ENCODE results near the gene GRM7. TPM values are rescaled to one million over a fixed set of nuclear protein-coding genes. Genes with fewer than 3 reads are reported as not detected.

The GRM7 gene
- total RNA-seq, 6 donors from 2014 or later, result 0.46 to 8.6 TPM; not detected in 4

DNA sequence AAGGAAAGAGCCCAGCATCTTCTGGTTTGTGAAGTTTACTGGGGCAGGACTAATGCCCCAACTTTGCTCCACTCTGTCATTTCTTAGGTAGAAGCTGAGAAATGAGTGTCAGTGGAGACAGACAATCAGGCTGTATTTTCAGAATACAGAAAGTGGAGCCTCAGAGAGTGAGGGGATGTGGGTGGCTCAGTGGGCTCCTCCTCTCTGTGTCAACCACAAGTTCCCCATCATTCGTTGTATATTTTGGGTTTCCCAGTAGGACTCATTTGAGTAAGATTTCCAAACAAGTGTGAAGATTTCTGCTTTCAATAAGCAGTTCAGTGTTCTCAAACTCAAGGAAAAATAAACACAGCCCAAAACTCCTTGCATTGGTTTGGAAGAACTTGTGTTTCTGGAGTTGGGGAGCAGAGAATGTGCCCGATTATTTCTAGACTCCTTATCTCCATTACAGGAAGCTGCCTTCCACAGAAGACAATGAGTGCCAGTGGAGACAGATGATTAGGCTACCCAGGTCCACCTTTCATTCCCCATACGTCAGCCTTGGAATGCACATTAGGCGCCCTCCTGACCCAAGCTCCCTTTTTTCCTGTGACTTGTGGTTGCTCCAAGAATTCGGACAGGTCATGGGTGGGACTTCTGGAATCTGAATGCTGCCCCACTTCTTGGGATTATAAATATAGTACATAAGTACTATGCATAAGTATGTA lies 848.6 kb downstream of the GRM7 start:
- ATAC-seq (ENCODE audit: low FRiP score in 2 of 2), result no peak
- Histone ChIP-seq H3K36me3 (no peaks in the 10 kb centered on the region), H3K9me3 (no peaks in the 10 kb centered on the region), H3K27ac (no peak overlapping the region), H3K4me1 (peaks cover 0 to 7% (median 1%) of the 10 kb centered on the region in 4 donors), H3K4me3 (no peak overlapping the region), H3K27me3 (no peaks in the 10 kb centered on the region)
- DNase-seq, result no peak
- TF ChIP-seq EP300 (IDR thresholded peaks at IDR 0.05), result no peak
- TF ChIP-seq POLR2A (IDR thresholded peaks at IDR 0.05), result no peak
- TF ChIP-seq POLR2AphosphoS5 (IDR thresholded peaks at IDR 0.05), result no peak
- TF ChIP-seq, protein P1, sequence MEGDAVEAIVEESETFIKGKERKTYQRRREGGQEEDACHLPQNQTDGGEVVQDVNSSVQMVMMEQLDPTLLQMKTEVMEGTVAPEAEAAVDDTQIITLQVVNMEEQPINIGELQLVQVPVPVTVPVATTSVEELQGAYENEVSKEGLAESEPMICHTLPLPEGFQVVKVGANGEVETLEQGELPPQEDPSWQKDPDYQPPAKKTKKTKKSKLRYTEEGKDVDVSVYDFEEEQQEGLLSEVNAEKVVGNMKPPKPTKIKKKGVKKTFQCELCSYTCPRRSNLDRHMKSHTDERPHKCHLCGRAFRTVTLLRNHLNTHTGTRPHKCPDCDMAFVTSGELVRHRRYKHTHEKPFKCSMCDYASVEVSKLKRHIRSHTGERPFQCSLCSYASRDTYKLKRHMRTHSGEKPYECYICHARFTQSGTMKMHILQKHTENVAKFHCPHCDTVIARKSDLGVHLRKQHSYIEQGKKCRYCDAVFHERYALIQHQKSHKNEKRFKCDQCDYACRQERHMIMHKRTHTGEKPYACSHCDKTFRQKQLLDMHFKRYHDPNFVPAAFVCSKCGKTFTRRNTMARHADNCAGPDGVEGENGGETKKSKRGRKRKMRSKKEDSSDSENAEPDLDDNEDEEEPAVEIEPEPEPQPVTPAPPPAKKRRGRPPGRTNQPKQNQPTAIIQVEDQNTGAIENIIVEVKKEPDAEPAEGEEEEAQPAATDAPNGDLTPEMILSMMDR (IDR thresholded peaks at IDR 0.05), result no peak
- WGBS, 2 donors, result 61 to 69% methylated on average over 5 of the region's 5 CpGs

DNA sequence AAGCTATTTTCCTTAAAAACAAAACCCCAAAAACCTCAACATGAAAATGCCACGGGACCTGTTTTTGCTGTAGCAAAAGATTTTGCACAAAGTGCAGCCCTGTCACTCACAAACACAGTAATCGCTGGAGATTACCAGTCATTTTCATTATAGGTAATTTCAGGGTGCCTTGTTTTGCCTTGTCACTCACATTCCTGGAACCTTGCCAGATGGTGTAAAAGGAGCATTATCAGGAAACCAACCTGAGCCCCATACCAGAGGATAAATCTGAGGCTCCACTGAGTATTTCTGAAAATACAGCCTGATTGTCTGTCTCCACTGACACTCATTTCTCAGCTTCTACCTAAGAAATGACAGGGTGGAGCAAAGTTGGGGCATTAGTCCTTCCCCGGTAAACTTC lies 849.4 kb downstream of the GRM7 start:
- DNase-seq (no peak), ATAC-seq (ENCODE audit: low FRiP score in 2 of 2) (no peak)
- H3K9me3 ChIP-seq, result no peaks in the 10 kb centered on the region
- no peaks in the 10 kb centered on the region for H3K27me3 ChIP-seq
- H3K36me3 ChIP-seq, result no peaks in the 10 kb centered on the region
- no peak for TF ChIP-seq EP300 (IDR thresholded peaks at IDR 0.05)
- no peak for TF ChIP-seq POLR2A (IDR thresholded peaks at IDR 0.05)
- TF ChIP-seq, protein P1 (IDR thresholded peaks at IDR 0.05), result no peak
- TF ChIP-seq POLR2AphosphoS5 (IDR thresholded peaks at IDR 0.05), result no peak
- no peak overlapping the region for H3K4me3 ChIP-seq
- H3K4me1 ChIP-seq, result peaks cover 0 to 7% (median 1%) of the 10 kb centered on the region in 4 donors
- WGBS, 2 donors, result 84 to 91% methylated on average over 3 of the region's 3 CpGs
- no peak overlapping the region for H3K27ac ChIP-seq

DNA sequence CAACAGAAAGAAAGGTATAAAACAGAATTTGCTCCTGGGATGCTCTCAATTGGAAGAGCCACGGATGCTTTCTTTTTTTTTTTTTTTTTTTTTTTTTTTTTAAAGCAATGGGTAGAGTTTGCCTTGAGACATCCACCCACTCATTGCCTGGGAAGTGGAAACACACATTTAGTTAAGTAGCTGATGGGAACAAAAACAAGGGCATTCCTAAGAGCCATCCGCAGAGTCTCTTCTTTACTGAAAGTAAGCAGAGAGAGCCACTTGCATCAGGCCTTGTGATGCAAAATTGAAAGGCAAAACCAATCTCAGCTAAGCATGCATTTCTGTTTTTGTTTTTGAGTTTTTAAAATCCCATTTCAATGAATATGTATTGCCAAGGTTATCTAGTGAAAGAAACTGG lies 852.8 kb downstream of the GRM7 start:
- H3K4me1 ChIP-seq, result no peaks in the 10 kb centered on the region
- H3K27ac ChIP-seq, result no peak overlapping the region
- 85 to 89% methylated on average over 2 of the region's 2 CpGs for WGBS, 2 donors
- H3K9me3 ChIP-seq, result no peaks in the 10 kb centered on the region
- H3K27me3 ChIP-seq, result no peaks in the 10 kb centered on the region
- DNase-seq, result no peak
- no peak overlapping the region for H3K4me3 ChIP-seq
- ATAC-seq (ENCODE audit: low FRiP score in 2 of 2), result no peak
- H3K36me3 ChIP-seq, result no peaks in the 10 kb centered on the region
- TF ChIP-seq POLR2AphosphoS5 (IDR thresholded peaks at IDR 0.05) (no peak), EP300 (IDR thresholded peaks at IDR 0.05) (no peak), POLR2A (IDR thresholded peaks at IDR 0.05) (no peak)
- TF ChIP-seq, protein P1 (IDR thresholded peaks at IDR 0.05), result no peak

DNA sequence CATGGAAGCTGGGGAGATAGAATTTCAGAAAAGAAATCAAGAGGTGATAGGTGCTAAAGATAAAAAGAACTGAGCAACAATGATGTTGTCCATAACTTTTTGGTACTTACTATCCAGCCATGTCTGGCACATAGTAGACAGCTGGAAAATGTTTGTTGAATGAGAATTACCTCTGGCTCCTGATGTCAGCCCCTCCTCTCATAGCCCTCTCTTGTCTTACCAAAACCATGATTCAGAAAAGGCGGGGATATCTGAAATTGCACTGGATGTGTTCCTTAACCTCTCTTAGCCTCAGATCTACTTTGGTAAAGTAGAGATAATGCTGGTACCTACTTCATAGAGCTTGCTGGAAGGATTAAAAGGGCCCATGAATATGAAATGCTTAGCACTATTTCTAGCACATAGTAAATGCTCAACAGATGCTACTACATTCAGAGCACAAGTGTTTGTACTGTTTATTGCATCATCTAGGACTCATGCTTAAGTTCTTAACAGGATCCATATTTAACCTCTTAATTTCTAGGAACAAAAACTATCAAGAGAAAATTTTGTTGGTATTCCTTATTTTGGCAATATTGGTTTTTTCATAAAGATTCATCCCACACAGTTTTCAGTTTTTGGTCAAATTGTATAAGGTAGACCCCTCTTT lies 859.9 kb downstream of the GRM7 start:
- Histone ChIP-seq H3K27ac (no peak overlapping the region), H3K36me3 (no peaks in the 10 kb centered on the region), H3K4me3 (no peak overlapping the region), H3K9me3 (no peaks in the 10 kb centered on the region), H3K27me3 (no peaks in the 10 kb centered on the region), H3K4me1 (no peaks in the 10 kb centered on the region)
- WGBS, 2 donors, result 89 to 97% methylated on average over 1 of the region's 1 CpG
- TF ChIP-seq POLR2AphosphoS5 (IDR thresholded peaks at IDR 0.05) (no peak), POLR2A (IDR thresholded peaks at IDR 0.05) (no peak), EP300 (IDR thresholded peaks at IDR 0.05) (no peak)
- TF ChIP-seq, protein P1 (IDR thresholded peaks at IDR 0.05), result no peak
- DNase-seq (no peak), ATAC-seq (ENCODE audit: low FRiP score in 2 of 2) (peak in 1 of 2 donors; percentile 25)
